Neural progenitor cell (in vitro differentiated cells): ENCODE results near the gene RHBDL3. TPM values are rescaled to one million over a fixed set of nuclear protein-coding genes. Genes with fewer than 3 reads are reported as not detected.
"Not testable (repeated sequence)": the region's sequence is repeated elsewhere in the genome, so short reads cannot be mapped to it uniquely, and the experiment has no call there.

Experiments
- DNase-seq: peaks from one replicate; pipeline ENCODE4 v3.0.0-alpha.2; 2016; ENCODE audit warnings: low spot score
- H2AFZ ChIP-seq: fragments of 200-600 bp; sonication (generic); replicated peaks from 2 replicates; pipeline ENCODE4 v1.6.1; 2016; ENCODE audit warnings: antibody characterized with exemption
- H3F3A ChIP-seq: fragments of 200-600 bp; sonication (generic); 2 replicates; pipeline ENCODE4 v1.6.1; 2016; ENCODE audit warnings: antibody characterized with exemption, low read depth
- H3K27ac ChIP-seq: fragments of 200-600 bp; sonication (generic); 2 replicates; pipeline ENCODE4 v1.5.1; 2016; ENCODE audit warnings: mild to moderate bottlenecking
- H3K27me3 ChIP-seq: fragments of 200-600 bp; sonication (generic); 2 replicates; pipeline ENCODE4 v1.6.1; 2016; ENCODE audit warnings: mild to moderate bottlenecking, moderate library complexity
- H3K36me3 ChIP-seq: fragments of 200-600 bp; sonication (generic); 2 replicates; pipeline ENCODE4 v1.5.1; 2016
- H3K4me1 ChIP-seq: fragments of 200-600 bp; sonication (generic); 2 replicates; pipeline ENCODE4 v1.6.1; 2016; ENCODE audit warnings: mixed run types
- H3K4me2 ChIP-seq: fragments of 200-600 bp; sonication (generic); 2 replicates; pipeline ENCODE4 v1.6.1; 2016
- H3K4me3 ChIP-seq: fragments of 200-600 bp; sonication (generic); 2 replicates; pipeline ENCODE4 v1.5.1; 2016
- H3K79me2 ChIP-seq: fragments of 200-600 bp; sonication (generic); 2 replicates; pipeline ENCODE4 v1.6.1; 2016; ENCODE audit warnings: low read depth
- H3K9ac ChIP-seq: fragments of 200-600 bp; sonication (generic); 2 replicates; pipeline ENCODE4 v1.6.1; 2016
- H3K9me3 ChIP-seq: fragments of 200-600 bp; sonication (generic); 2 replicates; pipeline ENCODE4 v1.5.1; 2016; ENCODE audit warnings: low read depth
- H4K20me1 ChIP-seq: fragments of 200-600 bp; sonication (generic); 2 replicates; pipeline ENCODE4 v1.6.1; 2016; ENCODE audit warnings: low read depth
- H3K27ac Mint-ChIP-seq: 3 replicates; pipeline ENCODE4 v1.8.0; 2021; ENCODE audit warnings: mixed read lengths
- H3K27me3 Mint-ChIP-seq: 2 replicates; pipeline ENCODE4 v1.8.0; 2022; ENCODE audit warnings: low read depth, mild to moderate bottlenecking, inconsistent platforms, moderate library complexity, mixed read lengths; ENCODE audit not compliant: insufficient read depth
- H3K36me3 Mint-ChIP-seq: 3 replicates; pipeline ENCODE4 v1.8.0; 2021; ENCODE audit warnings: mixed read lengths
- H3K4me1 Mint-ChIP-seq: 3 replicates; pipeline ENCODE4 v1.8.0; 2021; ENCODE audit warnings: mixed read lengths
- H3K4me3 Mint-ChIP-seq: 3 replicates; pipeline ENCODE4 v1.8.0; 2021; ENCODE audit warnings: mild to moderate bottlenecking, moderate library complexity, mixed read lengths
- H3K9me3 Mint-ChIP-seq: 3 replicates; pipeline ENCODE4 v1.8.0; 2020; ENCODE audit warnings: mixed read lengths
- CTCF ChIP-seq: fragments of 200-600 bp; sonication (generic); IDR thresholded peaks from 2 replicates; pipeline ENCODE4 v1.5.1; 2017; ENCODE audit warnings: antibody characterized with exemption, mild to moderate bottlenecking
- EZH2 ChIP-seq: fragments of 200-600 bp; sonication (generic); IDR thresholded peaks from 2 replicates; pipeline ENCODE4 v1.6.1; 2017; ENCODE audit warnings: antibody characterized with exemption, mild to moderate bottlenecking, moderate library complexity
- EZH2phosphoT487 ChIP-seq: fragments of 200-600 bp; sonication (generic); IDR thresholded peaks from 2 replicates; pipeline ENCODE4 v1.6.1; 2017; ENCODE audit warnings: antibody characterized with exemption
- total RNA-seq: library from RNA; depleted of rRNA; stranded (reverse); fragments of >200 nt; gene quantifications from 2 replicates; pipeline ENCODE4 v1.2.3, GENCODE V29; 2015; ENCODE audit warnings: low replicate concordance

The RHBDL3 gene
- total RNA-seq, 1 donor from 2014 or later = 2.5 TPM

DNA sequence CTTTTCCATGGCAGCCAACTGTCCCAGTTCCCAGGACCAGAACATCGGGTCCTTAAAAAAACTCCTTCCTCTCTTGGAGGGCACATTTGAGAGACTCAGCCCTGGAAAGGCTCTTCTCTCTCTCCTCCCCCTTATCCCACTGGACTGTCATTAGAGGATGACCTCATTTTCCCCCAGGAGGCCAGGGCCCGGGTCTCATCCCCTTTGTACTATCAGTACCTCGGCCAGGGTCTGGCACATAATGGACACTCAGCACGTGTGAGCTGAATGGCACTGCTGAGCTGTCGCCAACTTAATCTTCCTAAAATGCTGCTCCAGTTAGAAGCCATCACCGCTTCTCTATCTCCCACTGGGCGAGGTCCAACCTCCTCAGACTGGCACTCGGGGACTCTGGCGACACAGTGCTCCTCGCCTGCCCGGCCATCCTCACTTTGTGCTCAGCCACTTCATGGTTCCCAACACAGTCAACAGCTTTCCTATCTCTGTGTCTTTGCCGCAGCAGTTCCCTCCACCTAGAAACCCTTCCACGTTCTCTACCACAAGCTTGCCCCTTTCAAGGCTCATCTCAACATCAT, 3.6 kb upstream of the RHBDL3 start:
- Histone ChIP-seq H3F3A (peaks cover 33% of the 10 kb centered on the region), H3K36me3 (no peaks in the 10 kb centered on the region), H3K79me2 (no peaks in the 10 kb centered on the region), H3K4me1 (peaks cover 33% of the 10 kb centered on the region), H3K27me3 (peaks cover 33% of the 10 kb centered on the region), H3K9ac (no peak overlapping the region), H3K4me2 (no peak overlapping the region), H3K9me3 (no peaks in the 10 kb centered on the region), H4K20me1 (peaks cover 3% of the 10 kb centered on the region), H3K4me3 (no peak overlapping the region), H2AFZ (no peak overlapping the region), H3K27ac (no peak overlapping the region)
- no peaks in the 10 kb centered on the region for H3K9me3 Mint-ChIP-seq
- no peak for TF ChIP-seq EZH2
- TF ChIP-seq CTCF = no peak
- no peak for TF ChIP-seq EZH2phosphoT487
- peaks cover 65% of the 10 kb centered on the region for H3K4me1 Mint-ChIP-seq
- H3K4me3 Mint-ChIP-seq = peak overlapping the region; percentile 32
- peak; percentile 63 for DNase-seq
- H3K27ac Mint-ChIP-seq = no peak overlapping the region
- H3K27me3 Mint-ChIP-seq = peaks cover 40% of the 10 kb centered on the region
- peaks cover 2% of the 10 kb centered on the region for H3K36me3 Mint-ChIP-seq

DNA sequence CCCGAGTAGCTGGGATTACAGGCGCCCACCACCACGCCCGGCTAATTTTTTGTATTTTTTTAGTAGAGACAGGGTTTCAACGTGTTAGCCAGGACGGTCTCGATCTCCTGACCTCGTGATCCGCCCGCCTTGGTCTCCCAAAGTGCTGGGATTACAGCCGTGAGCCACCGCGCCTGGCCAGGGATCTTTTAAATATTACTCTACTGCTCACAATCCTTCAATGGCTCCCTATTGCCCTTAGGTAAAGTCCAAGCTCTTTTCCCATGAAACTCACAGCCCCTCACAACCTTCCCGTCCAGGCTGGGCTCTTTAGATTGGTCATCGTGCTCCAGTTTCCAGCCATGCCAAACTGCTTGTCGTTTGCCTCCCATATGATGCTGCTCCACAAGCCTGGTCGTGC, 2.1 kb upstream of the RHBDL3 start:
- H4K20me1 ChIP-seq = peaks cover 14% of the 10 kb centered on the region
- H3K79me2 ChIP-seq, H3K27ac ChIP-seq, H3K27ac Mint-ChIP-seq, H3K36me3 Mint-ChIP-seq, H3K9ac ChIP-seq, H2AFZ ChIP-seq, H3K4me3 ChIP-seq, DNase-seq, H3K9me3 Mint-ChIP-seq, H3K9me3 ChIP-seq, H3K4me2 ChIP-seq, H3K36me3 ChIP-seq: not testable (repeated sequence)
- Mint-ChIP-seq H3K4me1 (peaks cover 63% of the 10 kb centered on the region), H3K27me3 (peaks cover 47% of the 10 kb centered on the region), H3K4me3 (peak overlapping the region; percentile 27)
- peaks cover 39% of the 10 kb centered on the region for H3K4me1 ChIP-seq
- H3F3A ChIP-seq = peaks cover 36% of the 10 kb centered on the region
- H3K27me3 ChIP-seq = peaks cover 48% of the 10 kb centered on the region

DNA sequence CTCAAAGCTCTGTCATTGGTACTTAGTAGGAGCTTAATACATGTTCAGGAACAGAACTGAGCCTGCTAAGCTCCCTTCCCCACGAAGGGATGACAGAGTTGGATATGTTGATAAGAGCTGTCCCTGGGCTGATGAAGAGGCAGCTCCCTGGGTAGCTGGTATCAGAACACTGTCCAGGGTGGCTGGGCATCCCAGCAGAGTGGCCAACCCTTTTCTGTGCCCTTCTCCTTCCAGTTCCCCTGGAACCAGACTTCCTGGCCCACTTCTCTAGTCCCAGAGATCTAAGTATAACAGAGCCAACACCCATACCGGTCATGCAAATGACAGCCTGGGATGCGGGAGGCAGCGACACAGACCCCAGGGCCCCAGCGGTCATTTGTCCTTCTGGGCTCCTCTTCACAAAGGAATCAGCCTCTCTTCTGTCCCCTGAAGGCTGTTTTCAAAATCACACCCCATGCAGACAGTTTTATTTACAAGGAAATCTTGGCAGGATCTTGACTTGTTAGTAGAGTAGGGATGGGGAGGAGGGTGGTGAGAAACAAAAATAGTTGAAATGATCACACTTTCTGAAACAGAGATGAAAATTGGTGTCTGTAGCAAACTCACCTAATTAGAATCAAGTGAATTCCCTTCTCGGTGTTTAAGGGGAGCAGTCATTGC, 1.4 kb upstream of the RHBDL3 start:
- peak overlapping the region; percentile 90 for H3K4me3 Mint-ChIP-seq
- H3K4me1 Mint-ChIP-seq = peaks cover 60% of the 10 kb centered on the region
- Histone ChIP-seq H3K4me1 (peaks cover 36% of the 10 kb centered on the region), H3K36me3 (no peaks in the 10 kb centered on the region), H3K79me2 (no peaks in the 10 kb centered on the region), H3F3A (peaks cover 34% of the 10 kb centered on the region), H3K9me3 (no peaks in the 10 kb centered on the region), H3K27me3 (peaks cover 56% of the 10 kb centered on the region), H2AFZ (no peak overlapping the region), H3K9ac (no peak overlapping the region), H3K27ac (no peak overlapping the region), H3K4me3 (peak overlapping the region; percentile 47), H4K20me1 (peaks cover 14% of the 10 kb centered on the region), H3K4me2 (peak overlapping the region; percentile 69)
- H3K9me3 Mint-ChIP-seq = peaks cover 2% of the 10 kb centered on the region
- DNase-seq = peak; percentile 64
- peaks cover 2% of the 10 kb centered on the region for H3K36me3 Mint-ChIP-seq
- peaks cover 50% of the 10 kb centered on the region for H3K27me3 Mint-ChIP-seq
- H3K27ac Mint-ChIP-seq = peak overlapping the region; percentile 21
- TF ChIP-seq EZH2phosphoT487 (no peak), EZH2 (no peak), CTCF (peak; percentile 48)

GRCh38 chr17:32264823-32265191, 825 bp upstream of the RHBDL3 start:
- H3K27me3 Mint-ChIP-seq = peaks cover 50% of the 10 kb centered on the region
- peak overlapping the region; percentile 47 for H3K4me3 ChIP-seq

More at GRCh38 chr17:32264823-32265191, 825 bp upstream of the RHBDL3 start:
- Histone ChIP-seq H4K20me1 (peaks cover 14% of the 10 kb centered on the region), H3K27ac (no peak overlapping the region), H3K9me3 (no peaks in the 10 kb centered on the region), H3K4me1 (peaks cover 36% of the 10 kb centered on the region), H3K36me3 (no peaks in the 10 kb centered on the region), H3K9ac (no peak overlapping the region), H3K4me2 (peak overlapping the region; percentile 69), H3K79me2 (no peaks in the 10 kb centered on the region), H2AFZ (peak overlapping the region; percentile 26), H3K27me3 (peaks cover 60% of the 10 kb centered on the region), H3F3A (peaks cover 34% of the 10 kb centered on the region)
- no peak for TF ChIP-seq EZH2
- H3K4me3 Mint-ChIP-seq = peak overlapping the region; percentile 90
- peaks cover 2% of the 10 kb centered on the region for H3K9me3 Mint-ChIP-seq
- H3K36me3 Mint-ChIP-seq = peaks cover 2% of the 10 kb centered on the region
- peak overlapping the region; percentile 21 for H3K27ac Mint-ChIP-seq
- peaks cover 55% of the 10 kb centered on the region for H3K4me1 Mint-ChIP-seq
- DNase-seq = peak; percentile 33
